ENCODE measurements around the gene AR. TPM values are rescaled to one million over a fixed set of nuclear protein-coding genes. Genes with fewer than 3 reads are reported as not detected.

Gene AR
- total RNA-seq, 1 donor from 2014 or later, result 9.0 TPM

DNA sequence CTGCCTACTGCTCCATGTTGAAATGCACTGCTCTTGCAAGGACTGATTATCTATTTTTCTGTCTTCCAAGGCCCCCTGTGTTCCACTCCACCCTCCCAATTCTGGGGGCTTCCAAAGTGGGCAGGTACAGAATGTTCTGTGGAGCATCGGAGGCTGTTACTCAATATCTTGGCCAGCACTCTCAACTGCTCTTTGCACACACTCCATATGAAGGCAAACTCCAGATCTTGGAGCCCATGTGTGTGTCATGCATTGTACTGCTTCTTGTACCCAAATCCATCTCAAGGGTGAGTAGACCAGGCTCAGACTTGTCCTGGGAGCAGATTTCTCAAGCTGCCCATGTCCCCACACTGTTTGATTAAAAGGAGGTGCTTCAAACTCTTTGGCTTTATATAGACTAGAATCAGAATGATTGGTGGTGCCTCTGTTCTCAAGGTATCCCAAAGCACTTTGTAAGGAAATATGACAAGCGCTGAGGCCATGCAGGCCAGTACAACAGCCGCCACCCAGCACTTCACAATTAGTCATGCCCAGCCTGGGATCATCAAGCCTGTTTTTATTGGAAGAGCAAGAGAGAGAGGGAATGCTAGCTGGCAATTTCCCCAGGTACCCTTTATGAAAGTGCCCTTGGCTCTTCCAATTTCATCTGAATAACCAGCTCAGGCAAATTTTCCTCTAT is 44.3 kb downstream of the AR start:
- no peaks in the 10 kb centered on the region for H3K27me3 Mint-ChIP-seq (ENCODE audit: low read depth, unreplicated experiment)
- no peak overlapping the region for H2AFZ ChIP-seq (ENCODE audit: low read depth, low read length)
- H3K4me3 ChIP-seq (ENCODE audit: insufficient read depth, low read depth, low read length), result no peak overlapping the region
- H3K27ac ChIP-seq (ENCODE audit: low read depth, low read length), result no peak overlapping the region
- H3K9me3 ChIP-seq (ENCODE audit: insufficient read depth, low read depth, low read length), result no peaks in the 10 kb centered on the region
- no peak overlapping the region for H3K4me3 Mint-ChIP-seq (ENCODE audit: unreplicated experiment)
- FAIRE-seq (peak; percentile 34), DNase-seq (ENCODE audit: low read depth) (no peak)
- no peaks in the 10 kb centered on the region for H4K20me1 ChIP-seq (ENCODE audit: insufficient read depth, low read length)
- no peaks in the 10 kb centered on the region for H3K4me1 ChIP-seq (ENCODE audit: insufficient read depth, low read length)
- no peaks in the 10 kb centered on the region for H3K36me3 ChIP-seq (ENCODE audit: insufficient read depth, low read length)
- no peak for TF ChIP-seq EZH2 (IDR thresholded peaks at IDR 0.05; ENCODE audit: insufficient read depth, low read length)
- TF ChIP-seq, protein P1, sequence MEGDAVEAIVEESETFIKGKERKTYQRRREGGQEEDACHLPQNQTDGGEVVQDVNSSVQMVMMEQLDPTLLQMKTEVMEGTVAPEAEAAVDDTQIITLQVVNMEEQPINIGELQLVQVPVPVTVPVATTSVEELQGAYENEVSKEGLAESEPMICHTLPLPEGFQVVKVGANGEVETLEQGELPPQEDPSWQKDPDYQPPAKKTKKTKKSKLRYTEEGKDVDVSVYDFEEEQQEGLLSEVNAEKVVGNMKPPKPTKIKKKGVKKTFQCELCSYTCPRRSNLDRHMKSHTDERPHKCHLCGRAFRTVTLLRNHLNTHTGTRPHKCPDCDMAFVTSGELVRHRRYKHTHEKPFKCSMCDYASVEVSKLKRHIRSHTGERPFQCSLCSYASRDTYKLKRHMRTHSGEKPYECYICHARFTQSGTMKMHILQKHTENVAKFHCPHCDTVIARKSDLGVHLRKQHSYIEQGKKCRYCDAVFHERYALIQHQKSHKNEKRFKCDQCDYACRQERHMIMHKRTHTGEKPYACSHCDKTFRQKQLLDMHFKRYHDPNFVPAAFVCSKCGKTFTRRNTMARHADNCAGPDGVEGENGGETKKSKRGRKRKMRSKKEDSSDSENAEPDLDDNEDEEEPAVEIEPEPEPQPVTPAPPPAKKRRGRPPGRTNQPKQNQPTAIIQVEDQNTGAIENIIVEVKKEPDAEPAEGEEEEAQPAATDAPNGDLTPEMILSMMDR (IDR thresholded peaks at IDR 0.05; ENCODE audit: insufficient read depth, low read depth, low read length), result no peak
- H3K27ac Mint-ChIP-seq (ENCODE audit: unreplicated experiment), result no peak overlapping the region
- H3K27me3 ChIP-seq (ENCODE audit: insufficient read depth, low read length), result no peaks in the 10 kb centered on the region
- no peak overlapping the region for H3K4me2 ChIP-seq (ENCODE audit: low read length)
- H3K36me3 Mint-ChIP-seq (ENCODE audit: low read depth, unreplicated experiment), result no peaks in the 10 kb centered on the region
- no peaks in the 10 kb centered on the region for H3K9me3 Mint-ChIP-seq (ENCODE audit: unreplicated experiment)
- H3K79me2 ChIP-seq (ENCODE audit: insufficient read depth, low read length), result no peaks in the 10 kb centered on the region
- H3K4me1 Mint-ChIP-seq (ENCODE audit: low read depth, unreplicated experiment), result peaks cover 2% of the 10 kb centered on the region
- no peak overlapping the region for H3K9ac ChIP-seq (ENCODE audit: low read length)

DNA sequence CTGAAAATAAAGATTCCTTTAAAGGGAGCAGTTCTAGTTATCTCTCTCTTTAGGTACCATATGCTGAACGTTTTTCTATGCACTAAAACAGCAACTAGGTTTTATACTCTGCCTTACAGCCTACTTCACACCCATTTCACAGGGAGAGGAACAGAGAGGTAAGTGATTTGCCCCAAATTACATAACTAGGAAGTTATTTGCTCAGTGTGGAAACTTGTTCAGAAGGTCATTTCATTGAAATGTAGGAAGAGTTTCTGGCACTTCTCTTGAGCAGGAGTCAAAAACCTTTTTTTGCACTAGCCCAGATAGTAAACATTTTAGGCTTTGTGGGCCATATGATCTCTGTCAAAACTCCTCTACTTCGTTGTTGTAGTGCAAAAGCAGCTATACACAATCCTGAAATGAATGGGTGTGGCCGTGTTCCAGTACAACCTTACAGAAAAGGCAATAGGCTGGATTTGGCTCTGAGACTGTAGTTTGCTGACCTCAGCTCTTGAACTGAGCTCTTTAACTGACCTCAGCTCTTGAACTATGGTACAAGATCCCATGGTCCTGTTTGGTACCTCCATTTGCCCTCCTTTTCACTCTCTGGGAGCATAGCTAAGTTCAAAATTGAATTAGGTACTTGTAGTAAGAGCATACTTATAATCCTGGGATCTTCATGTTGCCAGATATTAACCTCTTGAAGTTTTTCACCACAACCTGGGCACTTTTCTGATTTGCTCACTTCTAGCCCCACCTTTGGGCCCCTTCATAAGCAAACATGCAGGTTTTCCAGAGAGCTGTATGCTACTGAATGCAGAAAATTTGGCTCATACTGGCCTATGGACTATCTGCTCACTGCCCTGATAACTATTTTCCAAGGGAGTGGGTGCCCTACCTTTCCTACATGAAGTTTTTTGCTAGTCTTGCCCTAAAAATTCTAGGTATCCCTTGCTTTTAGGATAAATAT is 53.3 kb downstream of the AR start:
- Mint-ChIP-seq H3K27ac (ENCODE audit: unreplicated experiment) (no peak overlapping the region), H3K36me3 (ENCODE audit: low read depth, unreplicated experiment) (no peaks in the 10 kb centered on the region), H3K4me1 (ENCODE audit: low read depth, unreplicated experiment) (peaks cover 2% of the 10 kb centered on the region)

More for the DNA sequence above, 53.3 kb downstream of the AR start:
- Histone ChIP-seq H3K27me3 (ENCODE audit: insufficient read depth, low read length) (no peaks in the 10 kb centered on the region), H3K4me1 (ENCODE audit: insufficient read depth, low read length) (peaks cover 4% of the 10 kb centered on the region), H3K27ac (ENCODE audit: low read depth, low read length) (no peak overlapping the region), H3K4me2 (ENCODE audit: low read length) (no peak overlapping the region), H3K36me3 (ENCODE audit: insufficient read depth, low read length) (no peaks in the 10 kb centered on the region), H3K9ac (ENCODE audit: low read length) (no peak overlapping the region), H2AFZ (ENCODE audit: low read depth, low read length) (no peak overlapping the region), H4K20me1 (ENCODE audit: insufficient read depth, low read length) (no peaks in the 10 kb centered on the region), H3K9me3 (ENCODE audit: insufficient read depth, low read depth, low read length) (no peaks in the 10 kb centered on the region), H3K79me2 (ENCODE audit: insufficient read depth, low read length) (no peaks in the 10 kb centered on the region), H3K4me3 (ENCODE audit: insufficient read depth, low read depth, low read length) (no peak overlapping the region)
- no peak for FAIRE-seq
- no peaks in the 10 kb centered on the region for H3K27me3 Mint-ChIP-seq (ENCODE audit: low read depth, unreplicated experiment)
- H3K9me3 Mint-ChIP-seq (ENCODE audit: unreplicated experiment), result no peaks in the 10 kb centered on the region
- H3K4me3 Mint-ChIP-seq (ENCODE audit: unreplicated experiment), result no peak overlapping the region
- no peak for TF ChIP-seq EZH2 (IDR thresholded peaks at IDR 0.05; ENCODE audit: insufficient read depth, low read length)
- TF ChIP-seq, protein P1 (IDR thresholded peaks at IDR 0.05; ENCODE audit: insufficient read depth, low read depth, low read length), result no peak
- no peak for DNase-seq (ENCODE audit: low read depth)
